Heart left ventricle (tissue), 16 donors: ENCODE measurements around the gene BCL2L1. TPM values are rescaled to one million over a fixed set of nuclear protein-coding genes. Genes with fewer than 3 reads are reported as not detected.
A peak's percentile ranks its signal among the peaks of the same experiment; 100 is the strongest.

ENCODE experiments used
- ATAC-seq, 4 donors: fragments of 200-7000 bp; cut with Tn5 transposase; one replicate each; pipeline ENCODE4 v1.9.1; 2020 to 2022; ENCODE audit warnings: moderate library complexity in 4 of 4, mild to moderate bottlenecking in 3 of 4, moderate number of reproducible peaks in 1 of 4
- DNase-seq, 5 donors: peaks; one replicate each; pipeline ENCODE4 v3.0.0-alpha.2; 2020
- H3K27ac ChIP-seq, 12 donors: fragments of 200-600 bp; sonication (generic) in 4 of 12; one replicate each; pipeline versions ENCODE4 v1.5.0 to v1.8.0; 2016 to 2022; ENCODE audit warnings: mild to moderate bottlenecking in 2 of 12
- H3K27me3 ChIP-seq, 9 donors: fragments of 200-600 bp; sonication (generic) in 2 of 9; one replicate each; pipeline versions ENCODE4 v1.5.1 to v1.8.0; 2016 to 2022; ENCODE audit warnings: mild to moderate bottlenecking in 3 of 9
- H3K36me3 ChIP-seq, 9 donors: fragments of 200-600 bp; sonication (generic) in 2 of 9; one replicate each; pipeline versions ENCODE4 v1.5.0 to v1.8.0; 2018 to 2022; ENCODE audit warnings: mild to moderate bottlenecking in 2 of 9
- H3K4me1 ChIP-seq, 12 donors: fragments of 200-600 bp; sonication (generic) in 4 of 12; one replicate each; pipeline versions ENCODE4 v1.5.0 to v1.8.0; 2016 to 2022; ENCODE audit warnings: mild to moderate bottlenecking in 3 of 12
- H3K4me3 ChIP-seq, 12 donors: fragments of 200-600 bp; sonication (generic) in 4 of 12; one replicate each; pipeline versions ENCODE4 v1.5.0 to v1.8.0; 2017 to 2022; ENCODE audit warnings: mild to moderate bottlenecking in 9 of 12, moderate library complexity in 4 of 12
- H3K9me3 ChIP-seq, 12 donors: fragments of 200-600 bp; sonication (generic) in 4 of 12; one replicate each; pipeline versions ENCODE4 v1.5.0 to v1.8.0; 2016 to 2022; ENCODE audit warnings: mild to moderate bottlenecking in 1 of 12
- CTCF ChIP-seq, 12 donors: fragments of 200-600 bp; sonication (generic) in 4 of 12; IDR thresholded peaks; one replicate each; pipeline versions ENCODE4 v1.5.0 to v1.8.0; 2018 to 2022; ENCODE audit warnings: antibody characterized with exemption in 12 of 12, mild to moderate bottlenecking in 5 of 12
- POLR2A ChIP-seq, 2 donors: fragments of 450-650 bp; IDR thresholded peaks; one replicate each; pipeline ENCODE4 v1.6.1; 2017; ENCODE audit warnings: antibody characterized with exemption in 2 of 2, mild to moderate bottlenecking in 2 of 2, moderate library complexity in 2 of 2
- WGBS, 4 donors: extraction: QIAGEN DNeasy Blood & Tissue Kit in 2 of 4; methylation state at CpG; one replicate each; pipeline versions ENCODE4 v1.1.5 to v1.1.7; 2013 to 2018; 5-methylcytosine and 5-hydroxymethylcytosine counted together
- intact Hi-C, 10 donors: fragments of 100-400 bp; cut with DNase I; formaldehyde crosslinking; loops; one replicate each; pipeline versions ENCODE4 v1.11.1 to v1.14.2; 2022
- polyA plus RNA-seq, 2 donors: library from polyadenylated mRNA; stranded (reverse); fragments of 200-250 nt; gene quantifications; one replicate each; pipeline ENCODE4 v1.2.3, GENCODE V29; 2013
- total RNA-seq, 9 donors: library from RNA; depleted of rRNA in 2 of 9; stranded (reverse); fragments of >200 nt in 2 of 9; fragmentation: NEBNext Ultra II Directional in 3 of 9; extraction: Animal tissue kit (Norgen Biotek cat#: 25700) in 3 of 9; gene quantifications; one replicate each; pipeline versions ENCODE4 v1.1.0 to v1.2.4, GENCODE V29; 2016 to 2023
- donor health status: ischemic (EF 13 %, LVEDD 7.1; RV severe dilation, severe dysfunction).
- donor health status: healthy with polysubstance abuse.
- donor health status: DM: no; HTN: yes; CAD: no.
- donor health status: DM: no; HTN: no; CAD: no.
- donor health status: ischemic (EF 25% LVEDD 6.9; RV normal size, moderate dysfunction).
- donor health status: ischemic (EF 25% LVEDD 5.7; RV mildly dilated, moderate dysfunction).
- donor health status: healthy.
- donor health status: DM: yes; HTN: yes; CAD: no.
- donor health status: ischemic (EF 35%, LVEDD 5.7; RV mildly dilated, moderate dysfunction).
- donor health status: nonischemic (EF 11% LVEDD 7.7; RV severe dilation, severe dysfunction).
- donor health status: DM: yes; HTN: yes; CAD: no.
- donor health status: PGD.
- donor health status: ischemic (EF 29% LVEDD 5.4; RV normal size, mild dysfunction).
- donor health status: nonischemic (EF 23%, LVEDD 6.1; RV moderate dilation, normal function).

Gene BCL2L1
- total and polyA plus RNA-seq, 11 donors, result 32.2 to 217 (median 62.6) TPM

GRCh38 chr20:31674895-31675827 lies 47.5 kb downstream of the BCL2L1 start:
- intact Hi-C loops, result loop anchor here in 2 of 10 donors (5.0 kb wide), 1 partner anchor 37 kb away; no protein-coding TSS in a partner anchor
- ATAC-seq (peak; percentile 25 to 77 (median 70)), DNase-seq (peak; percentile 75 to 83 (median 79))
- Histone ChIP-seq H3K4me3 (peak overlapping the region in 8 of 12 donors; percentile 1 to 52 (median 12)), H3K27me3 (no peaks in the 10 kb centered on the region), H3K9me3 (no peaks in the 10 kb centered on the region), H3K36me3 (peaks cover 0 to 41% (median 0%) of the 10 kb centered on the region in 9 donors), H3K27ac (peak overlapping the region; percentile 10 to 96 (median 88)), H3K4me1 (peaks cover 48 to 100% (median 98%) of the 10 kb centered on the region in 12 donors)
- 14 to 19% (median 18%) methylated on average over 10 of the region's 10 CpGs for WGBS, 4 donors
- TF ChIP-seq CTCF (IDR thresholded peaks at IDR 0.05) (no peak), POLR2A (IDR thresholded peaks at IDR 0.05) (no peak)

GRCh38 chr20:31673943-31674463 lies 48.7 kb downstream of the BCL2L1 start:
- H3K27me3 ChIP-seq, result no peaks in the 10 kb centered on the region
- no peak for TF ChIP-seq CTCF (IDR thresholded peaks at IDR 0.05)
- TF ChIP-seq POLR2A (IDR thresholded peaks at IDR 0.05), result no peak
- no peaks in the 10 kb centered on the region for H3K9me3 ChIP-seq
- intact Hi-C loops, result no loop called here
- H3K4me1 ChIP-seq, result peaks cover 56 to 100% (median 100%) of the 10 kb centered on the region in 12 donors
- DNase-seq (no peak), ATAC-seq (no peak)
- peak overlapping the region; percentile 10 to 96 (median 88) for H3K27ac ChIP-seq
- peaks cover 0 to 39% (median 0%) of the 10 kb centered on the region in 9 donors for H3K36me3 ChIP-seq
- H3K4me3 ChIP-seq, result no peak overlapping the region
- WGBS, 4 donors, result 53 to 62% (median 57%) methylated on average over 2 of the region's 2 CpGs

- DNase-seq, result no peak
- H3K36me3 ChIP-seq, result peaks cover 0 to 37% (median 0%) of the 10 kb centered on the region in 9 donors
- peaks cover 56 to 100% (median 99%) of the 10 kb centered on the region in 12 donors for H3K4me1 ChIP-seq
- ATAC-seq, result no peak
- H3K27me3 ChIP-seq, result no peaks in the 10 kb centered on the region
- no peak for TF ChIP-seq CTCF (IDR thresholded peaks at IDR 0.05)
- TF ChIP-seq POLR2A (IDR thresholded peaks at IDR 0.05), result no peak
- no peak overlapping the region for H3K4me3 ChIP-seq
- intact Hi-C loops, result no loop called here
- no peaks in the 10 kb centered on the region for H3K9me3 ChIP-seq
- peak overlapping the region; percentile 10 to 97 (median 90) for H3K27ac ChIP-seq
Measured at GRCh38 chr20:31673435-31673834, 49.2 kb downstream of the BCL2L1 start.

- no peak for TF ChIP-seq CTCF (IDR thresholded peaks at IDR 0.05)
- no peak for TF ChIP-seq POLR2A (IDR thresholded peaks at IDR 0.05)
- Histone ChIP-seq H3K4me3 (no peak overlapping the region), H3K36me3 (peaks cover 0 to 21% (median 0%) of the 10 kb centered on the region in 9 donors), H3K4me1 (peaks cover 64 to 100% (median 99%) of the 10 kb centered on the region in 12 donors), H3K27me3 (no peaks in the 10 kb centered on the region), H3K27ac (peak overlapping the region; percentile 81 to 97 (median 90)), H3K9me3 (no peaks in the 10 kb centered on the region)
- ATAC-seq, result no peak
- 93 to 97% (median 94%) methylated on average over 2 of the region's 2 CpGs for WGBS, 4 donors
- intact Hi-C loops, result loop anchor here in 2 of 10 donors (2.0 kb wide), 2 partner anchors 41 to 51 kb away; partner anchors contain the start of gene BCL2L1 (in 1 of the 2)
- no peak for DNase-seq
Measured at GRCh38 chr20:31671324-31671723, 51.3 kb downstream of the BCL2L1 start.
